ENCODE measurements around the gene DDX10.

DDX10 gene

DNA sequence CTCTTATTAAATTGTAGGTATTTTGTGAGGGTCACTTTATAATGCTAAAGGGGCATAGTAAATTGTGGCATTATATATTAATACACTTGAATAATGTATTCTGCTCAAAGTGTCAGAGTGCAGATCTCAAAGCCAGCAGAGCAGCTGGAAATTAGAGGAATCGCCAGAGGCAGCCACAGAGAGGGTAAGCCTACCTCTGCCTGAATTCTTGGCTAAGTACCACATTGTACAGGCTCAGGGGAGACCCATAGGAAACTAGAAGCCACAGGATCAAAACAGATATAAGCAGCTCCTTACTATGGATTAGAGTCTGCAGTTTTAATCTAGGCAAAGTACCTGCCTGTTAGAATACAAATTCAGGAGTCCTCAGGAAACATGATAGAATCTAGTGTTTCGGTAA, 249.3 kb downstream of the DDX10 start:
- no peak for DNase-seq

DNA sequence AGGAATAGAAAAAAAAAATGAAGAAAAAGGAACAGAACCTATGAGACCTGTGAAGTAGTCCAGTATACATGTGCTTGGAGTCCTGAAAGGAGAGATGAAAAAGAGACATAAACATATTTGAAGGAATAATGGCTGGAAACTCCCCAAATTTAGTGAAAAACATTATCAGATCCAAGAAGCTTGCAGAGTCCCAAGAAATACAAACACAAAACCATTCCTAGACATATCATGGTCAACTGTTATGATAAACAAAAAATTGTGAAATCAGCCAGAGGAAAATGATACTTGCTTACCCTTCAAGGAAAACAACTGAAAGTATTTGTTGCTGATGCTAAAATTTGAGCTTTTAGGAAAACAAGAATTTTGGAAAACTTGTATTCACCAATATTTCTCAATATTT, 250.1 kb downstream of the DDX10 start:
- no peak for DNase-seq

DNA sequence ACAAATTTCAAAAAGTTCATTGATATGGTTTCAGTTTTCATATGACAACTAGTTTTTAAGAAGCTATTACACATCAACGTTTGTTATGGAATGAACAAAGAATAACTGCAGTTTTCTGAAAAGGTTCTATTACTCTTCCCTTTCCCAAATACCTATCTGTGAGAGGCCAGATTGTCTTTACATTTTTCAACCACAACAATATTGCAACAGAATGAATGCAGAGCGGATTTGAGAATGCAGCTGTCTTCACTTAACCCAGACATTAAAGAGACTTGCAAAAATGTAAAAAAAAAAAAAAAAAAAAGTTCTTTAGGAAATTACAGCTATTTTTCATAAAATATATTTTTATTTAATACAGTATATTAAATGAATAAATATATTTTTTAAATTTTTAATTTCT, 250.8 kb downstream of the DDX10 start:
- DNase-seq = no peak

DNA sequence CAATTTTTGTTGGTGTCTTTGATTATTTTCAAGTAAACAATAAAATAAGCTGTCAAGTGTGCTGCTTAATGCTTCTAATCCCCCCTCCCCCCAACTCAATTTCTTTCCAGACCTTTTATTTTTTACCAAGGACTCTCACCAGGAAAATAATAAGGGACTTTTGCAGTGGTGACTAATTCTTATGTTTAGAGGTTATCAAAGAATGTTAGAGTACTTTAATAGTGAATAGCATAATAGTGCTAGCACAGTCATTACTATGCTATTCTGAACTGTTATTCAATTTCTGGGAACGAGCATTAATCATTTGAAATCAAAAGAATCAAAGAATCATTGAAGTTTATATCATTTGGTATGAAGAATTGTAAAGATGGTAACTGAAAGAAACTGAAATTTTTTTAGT, 251.4 kb downstream of the DDX10 start:
- DNase-seq = no peak

DNA sequence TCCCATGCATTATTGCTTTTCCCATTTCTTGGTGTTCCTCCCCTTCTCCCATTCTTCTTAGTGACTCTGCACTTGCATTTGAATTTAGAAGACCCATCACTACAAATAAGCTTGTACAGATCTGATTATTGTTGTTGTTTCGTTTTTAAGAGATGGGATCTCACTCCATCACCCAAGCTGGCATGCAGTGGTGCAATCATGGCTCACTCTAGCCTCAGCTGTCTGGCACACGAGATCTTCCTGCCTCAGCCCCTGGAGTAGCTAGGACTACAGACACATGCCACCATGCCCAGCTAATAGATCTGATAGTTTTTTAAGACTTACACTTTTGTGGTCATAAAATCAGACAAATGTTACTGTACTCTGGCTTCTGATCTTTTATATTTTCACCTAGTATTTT, 252.1 kb downstream of the DDX10 start:
- no peak for DNase-seq

DNA sequence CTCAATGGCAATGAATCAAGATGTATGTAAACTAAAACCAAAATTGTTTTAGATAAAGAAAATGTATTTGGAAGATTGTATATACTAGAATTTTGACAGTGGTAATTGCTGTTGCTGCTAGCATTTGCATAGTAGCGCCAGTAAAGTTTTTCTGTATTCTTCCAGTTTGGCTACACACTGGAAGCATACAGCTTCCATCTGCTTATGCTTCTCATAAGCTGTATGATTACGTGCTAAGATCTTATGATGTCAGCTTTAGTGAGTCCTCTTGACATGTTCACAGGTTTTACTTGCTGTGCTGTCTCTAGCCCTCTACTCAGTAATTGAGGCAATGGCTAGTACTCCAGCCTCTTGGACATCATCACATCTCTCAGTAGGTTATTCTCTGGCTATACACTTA, 256.3 kb downstream of the DDX10 start:
- no peak for DNase-seq

DNA sequence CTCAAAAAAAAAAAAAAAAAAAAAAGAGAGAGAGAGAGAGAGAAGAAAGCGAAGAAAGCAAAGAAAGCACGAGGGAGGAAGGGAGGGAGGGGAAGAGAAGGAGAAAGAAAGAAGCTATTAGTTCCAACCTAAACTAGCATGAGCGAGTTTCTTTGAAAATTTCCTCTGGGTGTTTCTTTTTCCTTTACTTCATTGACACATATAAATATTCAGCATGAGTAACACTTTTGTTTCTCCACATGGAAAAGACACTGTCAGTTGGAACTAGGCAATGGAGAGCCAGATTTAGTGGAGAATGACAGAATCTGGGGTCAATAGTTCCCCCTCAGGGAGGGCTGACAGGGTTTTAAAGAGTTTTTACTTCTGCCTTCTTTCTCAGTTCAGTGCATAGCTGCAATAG, 257.4 kb downstream of the DDX10 start:
- no peak for DNase-seq

DNA sequence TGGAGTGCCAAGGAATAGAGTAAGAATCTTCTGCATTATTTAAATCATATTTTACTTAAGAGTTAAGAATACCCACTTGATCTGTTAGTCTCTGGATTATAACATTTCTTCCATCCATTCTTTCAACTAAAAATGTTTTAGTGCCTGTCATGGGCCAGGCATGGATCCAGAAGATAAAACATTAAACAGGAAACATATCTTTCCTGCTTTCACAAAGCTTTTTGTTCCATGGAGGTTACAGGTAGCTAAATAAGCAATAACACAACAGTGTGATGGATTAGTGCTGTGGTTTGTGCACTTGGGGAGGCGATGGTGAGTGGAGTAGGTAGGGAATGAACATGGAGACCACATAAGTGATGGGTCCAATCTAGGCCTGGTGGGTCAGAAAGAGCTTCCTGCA, 258.5 kb downstream of the DDX10 start:
- DNase-seq = no peak

DNA sequence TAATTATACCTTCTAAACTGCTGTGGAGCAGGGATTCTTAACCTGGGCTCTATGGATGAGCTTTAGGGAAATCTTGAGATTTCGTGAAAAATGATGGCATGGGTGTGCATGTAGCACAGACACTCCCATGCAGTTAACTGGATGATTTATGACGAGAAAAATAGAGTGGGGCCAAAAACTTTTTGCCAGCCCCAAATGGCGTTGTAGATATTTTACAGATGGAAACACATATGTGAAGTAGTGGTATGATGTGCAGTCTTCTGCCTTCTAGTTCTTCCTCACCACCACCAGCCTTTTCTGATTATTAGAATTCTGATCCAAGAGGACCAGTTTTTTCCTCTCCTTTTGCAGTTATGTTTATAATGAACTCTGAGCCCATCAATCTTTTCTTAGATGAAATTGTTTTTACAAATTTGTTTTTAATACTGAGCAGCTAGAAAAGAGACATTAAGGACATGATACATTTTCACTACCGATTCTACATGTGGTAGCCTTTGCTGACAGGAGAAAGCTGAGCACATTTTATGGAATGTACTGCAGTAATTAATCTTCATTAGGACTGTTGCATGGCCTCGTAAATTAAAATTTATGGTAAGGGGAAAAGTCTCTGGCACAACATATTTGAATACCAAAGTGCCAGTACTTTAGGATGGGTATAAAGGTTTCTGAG, 261.4 kb downstream of the DDX10 start:
- no peak for DNase-seq

DNA sequence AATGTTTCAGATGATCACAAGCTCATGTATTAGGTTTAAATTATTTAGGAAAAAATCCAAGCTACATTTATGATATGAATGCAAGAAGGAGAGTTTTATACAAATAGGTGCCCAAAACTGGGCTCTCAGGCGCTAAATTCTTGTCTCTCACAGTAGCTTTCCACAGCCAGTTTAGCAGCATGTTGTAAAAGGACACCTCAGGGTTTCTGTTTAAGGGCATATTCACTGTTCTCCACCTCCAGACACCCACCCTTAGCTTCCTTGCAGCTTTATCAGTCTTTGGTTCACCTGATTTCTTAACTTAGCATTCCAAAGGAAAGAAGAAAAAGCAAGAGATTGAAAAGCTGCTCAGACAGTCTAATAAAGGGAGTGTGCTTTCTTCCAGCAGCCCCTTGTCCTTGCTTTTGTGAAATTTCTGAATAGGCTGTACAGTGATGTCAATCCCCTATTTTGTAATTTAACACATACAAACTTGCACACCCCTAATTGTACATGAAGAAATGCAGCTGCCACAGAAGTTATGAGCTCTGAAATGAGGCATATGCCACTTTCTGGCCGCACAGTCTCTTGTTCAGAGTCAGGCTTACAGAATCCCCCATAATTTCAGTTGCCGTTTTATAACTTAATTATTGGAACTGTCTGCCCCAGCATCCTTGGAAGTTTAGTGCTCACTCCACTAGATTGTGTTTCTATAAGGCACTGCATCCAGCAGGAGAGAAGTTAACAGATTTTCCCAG, 262.1 kb downstream of the DDX10 start:
- DNase-seq = no peak

DNA sequence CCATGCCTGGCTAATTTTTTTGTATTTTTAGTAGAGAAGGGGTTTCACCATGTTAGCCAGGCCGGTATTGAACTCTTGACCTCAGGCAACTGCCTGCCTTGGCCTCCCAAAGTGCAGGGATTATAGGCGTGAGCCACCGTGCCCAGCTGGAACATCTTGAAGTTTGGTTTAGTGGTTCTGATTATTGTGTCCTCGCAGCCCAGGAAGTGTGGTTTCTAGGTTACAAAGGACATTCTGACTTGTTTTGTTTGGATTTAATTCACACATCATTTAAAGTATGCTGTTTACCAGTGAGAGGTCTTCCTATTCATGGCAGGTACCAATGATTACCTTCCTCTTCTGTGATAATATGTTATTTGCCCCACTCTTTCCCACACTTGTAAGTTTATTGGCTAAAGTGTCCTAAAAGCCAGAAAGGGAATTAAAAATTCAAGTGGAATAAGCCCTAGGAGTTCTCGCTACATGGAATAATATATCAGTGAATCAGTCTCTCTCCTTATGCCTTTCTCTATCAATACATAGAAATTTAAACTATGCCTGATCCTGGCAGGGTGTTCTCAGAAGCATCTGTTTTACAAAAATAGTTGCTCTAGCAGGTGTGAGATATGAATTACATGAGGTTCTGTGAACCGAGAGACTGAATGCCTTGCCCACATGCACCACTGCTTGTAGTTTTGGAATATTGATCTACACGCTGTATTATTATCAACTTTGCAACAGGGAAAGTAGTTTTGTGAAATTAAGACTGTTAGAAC, 263.1 kb downstream of the DDX10 start:
- DNase-seq = no peak

DNA sequence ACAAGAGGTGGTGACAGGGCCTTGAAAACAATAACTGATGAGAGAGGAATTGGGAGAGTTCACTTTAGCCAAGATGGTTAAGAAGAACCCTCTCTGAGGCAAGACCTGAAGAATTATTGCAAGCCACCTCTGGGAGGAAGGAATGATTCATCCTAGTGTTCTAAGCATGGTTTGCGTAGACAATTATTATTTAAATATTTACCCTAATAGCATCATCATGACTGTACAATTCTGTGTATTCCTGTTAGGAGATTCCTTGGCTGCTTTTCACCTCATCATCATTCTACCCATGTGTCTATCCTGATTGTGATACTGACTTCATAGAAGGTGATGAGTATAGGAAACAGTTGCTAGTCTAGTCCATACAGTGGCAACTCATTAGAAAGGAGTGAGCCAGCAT, 264.4 kb downstream of the DDX10 start:
- no peak for DNase-seq

DNA sequence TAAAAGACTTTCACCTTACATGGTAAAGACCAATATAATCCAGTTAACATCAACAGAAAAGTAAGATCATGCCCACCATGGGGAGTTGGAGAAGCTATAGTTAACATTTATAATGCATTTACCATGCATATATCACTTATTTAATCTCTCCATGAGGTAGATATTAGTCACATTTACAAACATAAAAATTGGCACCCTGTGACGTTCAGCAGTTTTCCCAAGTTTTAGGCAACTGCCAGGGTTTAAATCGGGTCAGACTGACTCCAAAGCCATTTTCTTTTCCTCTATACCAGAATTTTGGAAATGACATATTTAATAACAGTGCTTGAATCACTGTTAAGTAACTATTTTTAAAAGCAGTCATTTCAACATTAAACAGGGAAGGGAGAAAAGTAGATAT, 266.3 kb downstream of the DDX10 start:
- DNase-seq = no peak

DNA sequence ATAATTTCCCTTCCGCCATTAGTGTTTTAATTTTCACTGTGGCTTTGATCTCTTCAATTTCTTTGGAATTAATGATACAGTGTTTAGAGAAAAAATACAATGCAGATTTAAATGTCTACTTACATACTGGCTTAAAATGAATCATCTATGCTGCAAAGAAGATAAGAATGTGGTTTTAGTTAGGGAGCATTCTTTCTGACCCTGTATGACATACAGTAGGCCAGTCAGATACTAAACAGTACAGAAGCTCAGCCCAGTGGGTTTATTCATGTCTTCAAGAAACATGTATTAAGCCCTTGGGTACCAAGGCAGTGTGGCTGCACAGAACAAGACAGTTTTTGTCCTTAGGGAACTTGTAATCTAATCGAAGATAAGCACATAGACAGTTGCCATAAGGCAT, 268.8 kb downstream of the DDX10 start:
- no peak for DNase-seq

DNA sequence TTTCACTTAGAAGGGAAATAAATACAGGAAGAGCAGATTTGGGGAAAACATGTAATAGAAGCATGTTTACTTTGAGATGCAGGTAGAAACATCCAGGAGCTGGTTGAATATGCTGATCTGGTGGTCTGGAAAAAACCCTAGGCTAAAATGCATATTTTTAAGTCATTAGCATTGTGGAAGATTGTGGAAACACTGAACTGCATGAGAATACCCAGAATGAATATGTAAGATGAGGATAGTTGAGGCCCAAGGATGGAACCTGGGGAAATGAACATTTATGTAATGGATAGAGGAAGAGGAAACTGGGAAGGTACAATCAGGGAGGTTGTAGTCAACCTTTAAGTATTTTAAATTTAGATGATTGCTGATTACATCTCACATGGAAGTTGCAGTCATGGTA, 269.4 kb downstream of the DDX10 start:
- DNase-seq = no peak

DNA sequence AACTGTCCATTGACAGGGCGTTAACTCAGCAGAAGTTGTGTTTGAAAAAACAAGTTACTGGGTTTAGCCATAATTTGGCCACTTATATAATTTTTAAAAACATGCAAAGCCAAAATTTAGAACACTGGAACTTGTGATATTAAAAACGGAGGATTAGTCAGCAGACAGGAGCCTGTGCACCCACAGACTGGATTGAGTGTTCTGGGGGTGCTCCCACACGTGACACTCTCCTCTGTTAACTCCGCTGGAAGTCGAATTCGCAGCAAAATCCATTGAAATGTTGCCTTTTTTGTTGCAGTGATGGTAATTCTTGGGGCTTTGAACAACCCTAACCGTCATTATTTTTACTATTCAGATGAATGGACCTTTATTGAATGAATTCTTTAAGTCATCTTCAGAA, 269.8 kb downstream of the DDX10 start:
- DNase-seq = no peak

DNA sequence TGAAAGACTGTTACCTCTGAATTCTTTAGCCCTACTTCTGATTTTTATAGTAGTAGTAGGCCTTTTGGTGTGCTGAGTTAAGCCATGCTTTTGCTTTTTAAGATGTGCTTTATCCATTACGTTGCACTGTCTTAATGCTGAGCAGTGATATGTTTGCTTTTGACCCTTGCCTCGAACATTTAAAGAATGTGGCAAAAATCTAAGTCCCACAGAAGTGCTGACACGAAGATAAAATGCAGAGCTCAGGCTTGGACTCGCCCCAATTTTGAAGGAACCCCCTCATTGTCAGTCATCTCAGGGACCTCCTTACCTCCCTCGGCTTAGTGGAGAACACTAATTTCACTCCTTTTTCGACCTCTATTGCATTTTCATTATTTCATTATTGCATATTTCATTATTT, 272.9 kb downstream of the DDX10 start:
- no peak for DNase-seq

DNA sequence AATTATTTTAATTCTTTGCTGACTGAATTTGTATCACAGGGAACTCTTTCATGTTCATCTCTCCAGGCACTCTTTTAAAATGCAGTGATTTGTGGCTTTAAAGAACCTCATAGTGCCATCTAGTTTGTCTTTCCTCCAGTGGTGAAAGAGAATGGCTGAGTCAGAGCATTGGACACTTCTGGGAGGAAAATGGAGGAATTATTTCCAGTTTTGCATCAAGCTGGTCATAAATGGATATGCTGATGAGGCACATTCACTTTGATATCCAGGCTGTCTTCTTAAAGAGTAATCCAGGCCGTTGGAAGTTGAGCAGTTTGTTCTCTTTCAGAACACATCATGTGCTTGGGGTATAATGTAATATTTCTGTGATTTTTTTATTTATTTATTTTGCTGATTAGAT, 273.7 kb downstream of the DDX10 start:
- no peak for DNase-seq

DNA sequence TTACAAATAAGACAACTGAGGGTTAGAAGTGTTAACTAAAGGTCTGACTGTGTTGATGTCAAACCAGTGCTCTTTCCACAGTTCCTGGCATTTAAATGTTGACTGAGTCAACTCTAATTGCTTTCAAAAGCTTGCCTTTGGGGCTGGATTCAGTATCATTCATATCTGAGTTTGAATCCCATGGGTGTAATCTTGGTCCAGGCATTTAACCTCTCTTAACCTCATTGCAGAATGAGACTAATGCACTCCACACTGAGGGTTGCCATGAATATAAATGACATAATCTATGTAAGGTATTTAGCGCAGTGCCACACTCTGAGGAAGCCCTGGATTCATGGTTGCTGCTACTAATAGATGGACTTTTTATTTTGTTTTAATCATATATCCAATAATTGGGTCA, 274.3 kb downstream of the DDX10 start:
- DNase-seq = no peak

DNA sequence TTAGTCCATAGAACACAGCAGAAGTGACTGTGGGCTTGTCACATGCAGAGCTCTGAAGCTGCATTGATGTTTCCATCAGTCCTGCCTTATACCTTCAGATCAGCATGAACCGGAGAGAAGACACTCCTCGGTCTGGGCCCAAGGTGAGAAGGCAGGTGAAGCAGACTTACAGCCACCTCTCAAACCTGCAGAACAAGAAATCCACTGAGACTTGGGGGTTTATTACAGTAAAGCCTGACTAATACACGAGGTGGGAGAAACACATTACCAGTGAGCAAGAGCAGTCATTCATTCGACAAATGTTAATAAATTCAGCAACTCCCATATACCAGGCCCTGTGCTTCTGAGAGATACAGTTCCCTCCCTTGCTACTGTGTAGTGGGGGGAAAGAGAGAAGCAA, 279.0 kb downstream of the DDX10 start:
- DNase-seq = no peak

DNA sequence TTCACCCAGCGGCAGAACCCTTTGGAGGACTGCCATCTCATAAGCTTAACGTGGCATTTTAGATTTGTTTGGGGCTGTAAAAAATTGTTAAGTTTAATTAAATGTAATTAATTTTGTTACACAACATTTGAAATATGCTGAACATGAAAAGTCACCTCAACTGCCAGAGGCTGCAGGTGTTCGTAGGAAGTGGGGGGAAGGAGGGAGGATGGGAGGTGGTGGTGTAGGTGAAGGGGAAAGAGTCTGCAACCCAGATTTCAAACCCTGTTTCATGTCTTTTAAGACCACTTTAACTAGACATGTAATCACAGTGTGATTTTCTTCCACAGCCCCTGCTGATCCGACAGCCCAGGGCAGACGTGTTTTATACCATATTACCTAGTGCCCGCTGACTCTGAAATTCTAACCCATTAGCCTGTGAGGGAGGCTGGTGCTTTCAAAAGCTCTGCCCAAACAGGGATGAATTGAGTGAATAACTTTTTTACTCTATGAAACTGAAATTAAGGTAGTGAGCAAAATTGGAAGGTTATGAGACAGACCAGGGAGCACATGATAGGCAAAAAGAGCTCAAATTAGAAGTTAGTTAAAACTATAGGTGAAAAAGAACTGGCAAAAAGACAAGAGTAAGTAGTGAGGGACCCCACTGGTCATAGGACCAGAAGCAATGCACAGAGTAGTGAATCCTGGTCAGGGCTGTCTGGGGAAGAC, 279.8 kb downstream of the DDX10 start:
- no peak for DNase-seq

DNA sequence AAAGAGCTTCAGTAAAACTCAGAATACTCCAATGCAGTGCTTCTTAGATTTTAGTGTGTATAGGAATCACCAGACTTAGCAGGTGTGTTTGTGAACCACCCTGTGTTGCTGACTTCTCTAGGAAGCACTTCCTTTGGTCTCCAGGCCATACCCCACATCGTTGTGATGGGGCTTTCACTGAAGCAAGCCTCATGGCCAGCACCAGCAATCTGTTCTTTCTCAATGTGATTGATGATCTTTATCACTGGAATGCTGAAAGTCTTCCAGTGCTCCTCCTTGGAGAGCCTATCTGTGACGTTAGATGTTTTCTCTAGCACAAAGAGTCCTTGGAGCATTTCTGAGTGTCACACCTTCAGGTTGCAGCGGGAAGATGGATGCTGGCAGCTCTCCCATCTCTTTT, 280.5 kb downstream of the DDX10 start:
- no peak for DNase-seq
